Small intestine (tissue), 7 donors: ENCODE results near the gene GRK2. TPM values are rescaled to one million over a fixed set of nuclear protein-coding genes. Genes with fewer than 3 reads are reported as not detected.
A peak's percentile ranks its signal among the peaks of the same experiment; 100 is the strongest.
"Not testable (repeated sequence)": the region's sequence is repeated elsewhere in the genome, so short reads cannot be mapped to it uniquely, and the experiment has no call there.

ENCODE experiments used
- DNase-seq, 2 donors: peaks; one replicate each; pipeline versions ENCODE4 v3.0.0 to v3.0.0-alpha.2; 2013
- FAIRE-seq: peaks from 2 replicates; lab custom pipeline; 2012; peaks lifted over from hg19 to GRCh38; lab: Jason Lieb, UNC
- H3K27ac ChIP-seq, 3 donors: one replicate each; pipeline ENCODE4 v1.5.1; 2013; ENCODE audit warnings: low read length in 2 of 3, mild to moderate bottlenecking in 2 of 3, control low read depth in 1 of 3, inconsistent platforms in 1 of 3, low read depth in 1 of 3, moderate library complexity in 1 of 3
- H3K27me3 ChIP-seq, 3 donors: one replicate each; pipeline ENCODE4 v1.6.1; 2013; ENCODE audit warnings: low read length in 3 of 3, inconsistent platforms in 1 of 3; ENCODE audit not compliant: control insufficient read depth in 3 of 3, insufficient read depth in 3 of 3
- H3K36me3 ChIP-seq, 3 donors: one replicate each; pipeline ENCODE4 v1.6.1; 2013; ENCODE audit warnings: low read length in 3 of 3, inconsistent platforms in 1 of 3, low read depth in 1 of 3, mild to moderate bottlenecking in 1 of 3, moderate library complexity in 1 of 3; ENCODE audit not compliant: control insufficient read depth in 3 of 3, insufficient read depth in 2 of 3
- H3K4me1 ChIP-seq, 3 donors: one replicate each; pipeline ENCODE4 v1.6.1; 2013; ENCODE audit warnings: low read length in 2 of 3, inconsistent platforms in 1 of 3, low read depth in 1 of 3, mild to moderate bottlenecking in 1 of 3, moderate library complexity in 1 of 3; ENCODE audit not compliant: control insufficient read depth in 3 of 3, insufficient read depth in 2 of 3
- H3K4me3 ChIP-seq, 3 donors: one replicate each; pipeline ENCODE4 v1.5.1; 2013; ENCODE audit warnings: low read length in 3 of 3, control low read depth in 1 of 3, inconsistent platforms in 1 of 3, low read depth in 1 of 3, mild to moderate bottlenecking in 1 of 3, moderate library complexity in 1 of 3
- H3K9me3 ChIP-seq, 2 donors: one replicate each; pipeline ENCODE4 v1.6.1; 2013; ENCODE audit warnings: low read depth in 1 of 2, low read length in 1 of 2; ENCODE audit not compliant: control insufficient read depth in 2 of 2, insufficient read depth in 1 of 2
- WGBS, 3 donors: extraction: QIAGEN DNeasy Blood & Tissue Kit; methylation state at CpG; one replicate each; pipeline ENCODE4 v1.1.7; 2013; 5-methylcytosine and 5-hydroxymethylcytosine counted together
- polyA plus RNA-seq, 4 donors: library from polyadenylated mRNA; stranded (reverse) in 3 of 4; unstranded in 1 of 4; fragments of 200-250 nt in 3 of 4; fragments of 120-200 nt in 1 of 4; gene quantifications; one replicate each; pipeline versions ENCODE4 v1.2.1 to v1.2.3, GENCODE V29; 2013
- donor health status: healthy with polysubstance abuse.
- donor health status: control.
- donor health status: control.
- donor health status: Bipolar disorder and iron deficiency.
- donor health status: healthy.

GRK2 gene
- polyA plus RNA-seq, 4 donors = 78.3 to 153 (median 102) TPM

DNA sequence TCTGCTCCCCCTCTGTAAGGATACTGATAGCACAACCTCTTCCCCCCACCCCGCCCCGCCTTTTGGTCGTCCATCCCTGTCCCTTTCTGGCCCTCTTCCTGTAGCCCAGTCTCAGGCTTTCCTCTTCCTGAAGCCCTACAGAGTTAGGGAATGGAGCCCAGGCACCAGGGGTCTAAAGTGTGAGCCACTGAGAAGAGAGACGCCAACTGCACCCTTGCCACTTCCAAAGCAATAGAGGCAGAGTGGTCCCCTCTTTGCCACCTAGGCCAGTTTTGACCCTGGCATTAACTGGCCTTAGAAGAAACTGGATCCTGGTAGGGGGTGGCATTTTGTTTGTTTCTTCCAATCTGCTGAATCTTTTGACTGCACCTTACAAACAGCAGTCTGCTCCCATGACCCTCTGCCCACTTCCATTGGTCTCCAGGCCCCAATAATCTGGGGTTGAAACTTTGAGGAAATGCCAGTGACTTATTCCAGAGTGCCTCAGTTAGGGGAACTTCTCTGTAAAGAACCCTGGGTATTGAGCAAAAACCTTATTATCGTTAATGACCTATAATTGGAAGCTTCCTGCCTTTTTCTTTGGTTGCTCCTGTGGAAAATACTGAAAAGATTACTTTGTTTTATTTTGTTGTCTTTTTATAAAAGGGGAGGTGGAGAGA lies 9.7 kb upstream of the GRK2 start:
- H3K4me3 ChIP-seq = no peak overlapping the region
- H3K27me3 ChIP-seq = no peaks in the 10 kb centered on the region
- 77 to 82% (median 78%) methylated on average over 5 of the region's 5 CpGs for WGBS, 3 donors
- H3K4me1 ChIP-seq = peaks cover 0 to 18% (median 0%) of the 10 kb centered on the region in 3 donors
- peaks cover 19 to 60% (median 38%) of the 10 kb centered on the region in 3 donors for H3K36me3 ChIP-seq
- FAIRE-seq (no peak), DNase-seq (no peak)
- no peak overlapping the region for H3K27ac ChIP-seq
- H3K9me3 ChIP-seq = no peaks in the 10 kb centered on the region

DNA sequence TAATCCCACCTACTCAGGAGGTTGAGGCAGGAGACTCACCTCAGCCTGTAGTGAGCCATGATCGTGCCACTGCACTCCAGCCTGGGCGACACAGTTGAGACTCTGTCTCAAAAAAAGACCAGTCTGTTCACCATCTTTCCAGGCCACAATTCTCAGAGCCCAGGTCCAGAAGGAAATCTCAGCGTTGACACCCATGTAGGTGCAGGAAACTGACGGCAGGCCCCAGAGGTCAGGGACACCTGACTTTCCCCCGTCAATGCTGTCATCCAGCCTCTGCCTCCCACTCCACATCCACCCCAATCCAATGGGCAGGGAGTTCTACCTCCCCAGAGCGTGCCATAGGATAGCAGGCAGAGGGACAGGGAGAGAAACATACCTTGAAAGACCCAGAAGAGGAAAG lies 5.9 kb upstream of the GRK2 start:
- Histone ChIP-seq H3K36me3 (peaks cover 3 to 26% (median 7%) of the 10 kb centered on the region in 3 donors), H3K4me3 (no peak overlapping the region), H3K27ac (no peak overlapping the region), H3K27me3 (no peaks in the 10 kb centered on the region), H3K9me3 (no peaks in the 10 kb centered on the region), H3K4me1 (peaks cover 0 to 24% (median 0%) of the 10 kb centered on the region in 3 donors)
- DNase-seq = no peak
- WGBS, 3 donors = 74 to 84% (median 79%) methylated on average over 6 of the region's 6 CpGs
- no peak for FAIRE-seq

DNA sequence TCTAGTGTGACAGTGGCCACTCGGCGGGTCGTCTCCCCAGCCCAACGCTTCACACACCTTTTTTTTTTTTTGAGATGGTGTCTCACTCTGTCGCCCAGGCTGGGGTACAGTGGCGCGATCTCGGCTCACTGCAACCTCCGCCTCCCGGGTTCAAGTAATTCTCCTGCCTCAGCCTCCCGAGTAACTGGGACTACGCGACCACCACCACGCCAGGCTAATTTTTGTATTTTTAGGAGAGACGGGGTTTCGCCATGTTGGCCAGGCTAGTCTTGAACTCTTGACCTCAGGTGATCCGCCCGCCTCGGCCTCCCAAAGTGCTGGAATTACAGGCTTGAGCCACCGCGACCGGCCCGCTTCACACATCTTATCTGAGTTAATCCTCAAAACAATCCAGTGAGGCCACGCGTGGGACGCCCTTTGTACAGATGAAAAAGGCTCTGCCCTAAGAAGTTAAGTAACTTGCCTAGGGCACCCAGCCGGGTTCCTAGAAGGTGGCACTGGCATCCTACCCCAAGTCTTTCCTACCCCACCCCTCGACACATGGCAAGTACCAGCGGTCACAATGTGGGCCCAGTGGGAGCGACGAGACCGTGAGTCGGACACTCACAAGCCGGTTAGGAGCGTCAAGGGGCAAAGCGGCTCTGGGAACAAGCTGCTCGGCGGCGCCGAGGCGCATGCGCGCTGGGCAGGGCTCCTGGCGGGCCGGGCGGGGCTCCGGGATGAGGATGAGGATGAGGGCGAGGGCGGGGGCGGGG lies 5.2 kb upstream of the GRK2 start:
- 22 to 34% (median 30%) methylated on average over 46 to 50 of the region's 50 CpGs for WGBS, 3 donors
- H3K27ac ChIP-seq, H3K27me3 ChIP-seq, FAIRE-seq, H3K9me3 ChIP-seq: not testable (repeated sequence)
- Histone ChIP-seq H3K4me3 (peak overlapping the region in 1 of 3 donors; percentile 31), H3K36me3 (peaks cover 2 to 20% (median 3%) of the 10 kb centered on the region in 3 donors), H3K4me1 (peaks cover 0 to 24% (median 0%) of the 10 kb centered on the region in 3 donors)
- DNase-seq = peak; percentile 58 to 82

DNA sequence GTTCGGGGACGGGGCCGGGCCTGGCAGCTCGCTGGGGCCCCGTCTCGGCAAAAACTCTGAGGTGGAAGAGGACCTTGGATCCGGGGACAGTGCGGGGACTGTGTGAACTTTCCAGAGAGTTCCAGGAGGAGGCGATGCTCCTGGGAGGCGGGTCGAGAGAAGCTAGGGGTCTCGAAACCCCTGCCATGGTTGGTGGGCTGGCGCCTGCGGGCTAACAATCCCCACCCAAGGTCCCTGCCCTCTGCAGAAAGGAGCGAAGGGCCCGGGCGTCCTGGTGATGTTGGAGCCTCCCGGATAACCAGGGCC lies 4.7 kb upstream of the GRK2 start:
- H3K4me3 ChIP-seq = no peak overlapping the region
- H3K36me3 ChIP-seq = peaks cover 0 to 15% (median 1%) of the 10 kb centered on the region in 3 donors
- H3K9me3 ChIP-seq = no peaks in the 10 kb centered on the region
- H3K27ac ChIP-seq = no peak overlapping the region
- no peaks in the 10 kb centered on the region for H3K27me3 ChIP-seq
- WGBS, 3 donors = 8 to 15% (median 8%) methylated on average over 15 to 18 of the region's 18 CpGs
- H3K4me1 ChIP-seq = peaks cover 0 to 24% (median 0%) of the 10 kb centered on the region in 3 donors
- no peak for FAIRE-seq
- no peak for DNase-seq

DNA sequence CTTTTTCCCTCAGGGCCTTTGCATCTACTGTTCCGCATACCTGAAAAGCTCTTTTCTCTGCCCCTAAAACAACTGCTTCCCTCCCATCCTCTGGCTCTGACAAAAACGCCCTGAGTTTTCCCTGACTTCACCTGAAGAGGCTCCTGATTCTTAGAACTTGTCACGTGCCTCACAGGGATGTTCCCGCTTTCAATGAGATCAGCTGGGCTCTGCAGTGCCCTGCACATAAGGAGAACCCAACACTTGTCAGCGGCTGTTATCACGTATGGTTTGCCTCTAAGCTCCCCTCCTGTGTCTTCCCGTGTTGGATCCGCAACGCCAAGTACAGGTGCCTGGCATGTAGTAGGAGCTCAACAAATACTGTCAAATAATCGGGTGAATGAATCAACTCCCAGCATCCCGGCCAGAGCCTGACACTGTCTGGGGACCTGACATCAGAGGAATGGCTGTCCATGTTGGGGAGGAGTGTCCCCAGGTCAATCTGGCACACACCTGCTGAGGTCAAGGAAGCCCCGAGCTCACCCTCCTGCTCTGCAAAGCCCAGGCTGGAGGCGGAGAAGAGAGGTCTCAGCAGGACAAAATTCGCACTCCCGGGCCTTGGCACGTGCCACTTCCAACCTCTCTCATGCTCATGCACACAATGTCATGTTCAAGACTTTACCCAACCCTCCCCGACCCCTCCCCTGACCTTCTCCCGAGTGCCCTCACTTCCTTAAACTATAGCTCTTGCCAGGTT lies 4.2 kb upstream of the GRK2 start:
- WGBS, 3 donors = 27 to 51% (median 36%) methylated on average over 18 of the region's 18 CpGs
- no peak for FAIRE-seq

DNA sequence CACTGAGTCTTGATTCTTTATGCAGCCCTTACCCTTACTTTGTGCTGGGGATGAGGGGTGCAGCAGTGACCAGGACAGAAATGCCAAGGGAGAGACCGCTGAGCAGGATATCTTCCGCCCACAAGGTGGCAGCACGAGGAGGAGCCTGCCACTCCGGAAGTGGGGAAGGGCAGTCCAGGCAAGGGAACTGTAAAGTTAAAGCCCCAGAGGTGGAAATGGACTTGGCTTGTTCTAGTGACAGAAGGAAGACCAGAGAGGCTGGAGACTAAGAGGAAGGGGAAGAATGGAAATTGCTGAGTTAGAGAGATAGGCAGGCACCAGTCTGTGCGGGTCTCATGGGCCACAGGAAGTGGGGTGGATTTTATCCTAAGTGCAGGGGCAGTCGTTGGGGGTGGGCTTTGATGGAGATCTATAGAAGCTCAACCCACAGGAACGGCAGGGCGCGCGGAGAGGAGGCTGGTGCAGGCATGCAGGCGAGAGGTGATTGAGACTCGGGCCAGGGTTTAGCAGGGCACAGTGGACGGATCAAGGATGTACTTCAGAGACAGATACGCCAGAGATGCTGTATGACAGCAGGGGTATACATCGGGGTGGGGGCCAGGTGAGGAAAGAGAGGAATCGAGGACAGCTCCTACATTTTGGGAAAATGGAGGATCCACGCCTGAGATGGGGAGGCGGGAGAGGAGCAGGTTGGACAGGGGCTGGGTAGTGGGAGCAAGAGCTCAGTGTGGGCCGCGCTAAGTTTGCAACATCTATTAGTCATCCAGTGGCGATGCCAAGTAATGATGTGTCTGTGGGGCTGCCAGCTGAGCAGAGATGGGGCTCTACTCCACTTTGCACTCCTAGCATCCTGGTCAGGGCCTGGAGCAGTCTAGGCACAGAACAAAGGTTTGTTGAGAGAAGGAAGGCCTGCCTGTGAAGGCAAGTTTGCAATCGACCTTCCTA lies 3.3 kb upstream of the GRK2 start:
- Histone ChIP-seq H3K4me3 (no peak overlapping the region), H3K27me3 (no peaks in the 10 kb centered on the region), H3K27ac (peak overlapping the region in 1 of 3 donors; percentile 43), H3K4me1 (peaks cover 0 to 30% (median 1%) of the 10 kb centered on the region in 3 donors), H3K36me3 (peaks cover 0 to 12% (median 0%) of the 10 kb centered on the region in 3 donors), H3K9me3 (no peaks in the 10 kb centered on the region)
- DNase-seq (peak; percentile 81 to 88), FAIRE-seq (no peak)
- WGBS, 3 donors = 48 to 60% (median 56%) methylated on average over 22 of the region's 22 CpGs

More for the DNA sequence above, 4.2 kb upstream of the GRK2 start:
- Histone ChIP-seq H3K27me3 (no peaks in the 10 kb centered on the region), H3K4me3 (no peak overlapping the region), H3K9me3 (no peaks in the 10 kb centered on the region), H3K36me3 (peaks cover 0 to 11% (median 0%) of the 10 kb centered on the region in 3 donors), H3K27ac (no peak overlapping the region), H3K4me1 (peaks cover 0 to 24% (median 0%) of the 10 kb centered on the region in 3 donors)
- DNase-seq = peak in 1 of 2 donors; percentile 43

DNA sequence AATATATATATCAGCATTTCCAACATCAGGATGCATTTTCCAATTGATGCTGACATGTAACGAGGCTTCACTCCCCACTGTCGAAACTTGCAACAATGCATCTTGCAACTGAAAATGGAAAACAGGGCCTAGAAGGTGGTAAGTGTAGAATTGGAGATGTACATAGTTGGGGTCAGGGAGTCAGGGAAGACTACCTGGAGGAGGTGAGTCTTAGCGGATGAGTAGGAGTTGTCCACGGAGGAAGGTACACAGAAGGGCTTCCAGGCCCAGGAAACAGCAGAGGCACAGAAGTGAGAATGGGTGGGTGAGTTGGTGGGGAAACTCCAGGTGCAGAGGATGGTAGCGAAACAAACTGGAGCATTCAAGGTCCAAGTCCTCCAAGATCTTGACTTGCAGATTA lies 2.0 kb upstream of the GRK2 start:
- Histone ChIP-seq H3K4me1 (peaks cover 7 to 43% (median 7%) of the 10 kb centered on the region in 3 donors), H3K9me3 (no peaks in the 10 kb centered on the region), H3K27me3 (no peaks in the 10 kb centered on the region), H3K27ac (no peak overlapping the region), H3K36me3 (peaks cover 2 to 18% (median 3%) of the 10 kb centered on the region in 3 donors), H3K4me3 (no peak overlapping the region)
- DNase-seq = no peak
- 91 to 98% (median 94%) methylated on average over 5 of the region's 5 CpGs for WGBS, 3 donors
- no peak for FAIRE-seq
